Measurements from ENCODE around the gene KLHDC3. TPM values are rescaled to one million over a fixed set of nuclear protein-coding genes. Genes with fewer than 3 reads are reported as not detected.
A peak's percentile ranks its signal among the peaks of the same experiment; 100 is the strongest.

Gene KLHDC3
- total and polyA plus RNA-seq, 2 of the 13 experiments (the other 11 are each of a cell fraction or from before 2014, with no cell fraction given): 78.3 to 91.5 TPM

DNA sequence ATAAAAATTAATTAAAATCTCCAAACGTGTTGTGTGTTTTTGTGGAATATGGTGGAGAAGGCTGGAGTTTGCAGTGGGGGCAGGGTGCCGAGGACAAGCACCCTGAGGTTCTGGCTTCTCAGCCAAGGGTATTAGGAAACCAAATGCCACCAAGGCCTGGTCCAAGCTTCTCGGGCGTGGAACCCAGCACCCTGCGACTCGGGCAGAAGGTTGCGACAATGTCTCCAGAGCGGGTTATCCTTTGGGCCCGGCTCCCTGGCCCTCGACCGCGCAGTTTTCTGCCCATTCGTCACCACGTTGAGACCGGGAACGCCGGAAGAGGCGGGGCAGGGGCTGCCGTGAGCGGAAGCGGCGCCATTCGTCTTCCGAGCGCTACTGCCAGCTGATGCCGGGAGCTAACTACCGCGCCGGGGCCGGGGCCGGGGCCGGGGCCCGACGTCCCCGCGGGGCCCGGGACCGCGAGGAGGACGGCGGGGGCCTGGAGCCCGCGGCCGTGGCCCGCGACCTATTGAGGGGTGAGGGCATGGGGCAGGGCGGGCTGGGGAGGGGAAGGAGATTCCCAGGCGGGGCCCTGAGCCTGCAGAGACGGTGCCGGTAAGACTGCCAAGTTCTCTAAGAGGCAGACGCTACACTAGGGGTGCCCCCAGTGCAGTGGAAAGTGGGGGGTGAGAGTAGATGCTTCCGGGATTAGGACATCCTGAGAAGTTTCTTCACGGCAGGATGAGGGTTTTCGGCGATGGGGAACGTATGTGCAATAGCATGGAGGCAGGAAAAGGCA, 7.4 kb downstream of the KLHDC3 start, which contains the start of gene RRP36 (continued):
- TF ChIP-seq TARDBP (CRISPR knock-in tag; IDR thresholded peaks at IDR 0.05) (no peak; the same call in 1 of the 2 replicates), ZBTB4 (CRISPR knock-in tag; IDR thresholded peaks at IDR 0.05; ENCODE audit: borderline replicate concordance) (no peak), ZFAT (CRISPR knock-in tag; conservative IDR thresholded peaks at IDR 0.05) (no peak), PPARG (CRISPR knock-in tag; conservative IDR thresholded peaks at IDR 0.05) (no peak), CERS6 (CRISPR knock-in tag; IDR thresholded peaks at IDR 0.05) (no peak), NFKB2 (CRISPR knock-in tag; IDR thresholded peaks at IDR 0.05; ENCODE audit: borderline replicate concordance) (peak; percentile 50; the same call in 1 of the 2 replicates), ZNF33B (CRISPR knock-in tag; IDR thresholded peaks at IDR 0.05) (peak; percentile 84; the same call in 1 of the 2 replicates), MIER2 (CRISPR knock-in tag; IDR thresholded peaks at IDR 0.05) (no peak; the same call in 1 of the 2 replicates), NFE2L1 (CRISPR knock-in tag; IDR thresholded peaks at IDR 0.05; ENCODE audit: borderline replicate concordance) (no peak), SP1 (IDR thresholded peaks at IDR 0.05) (no peak), SP1 (CRISPR knock-in tag; IDR thresholded peaks at IDR 0.05) (peak; percentile 74), GATAD2A (CRISPR knock-in tag; IDR thresholded peaks at IDR 0.05) (0 out of 2 replicates have a peak, but pooled peaks have one; percentile 12), DNMT3B (CRISPR knock-in tag; conservative IDR thresholded peaks at IDR 0.05) (no peak), JUN (CRISPR knock-in tag; IDR thresholded peaks at IDR 0.05) (no peak), NR2F6 (IDR thresholded peaks at IDR 0.05) (no peak), NR2F6 (CRISPR knock-in tag; IDR thresholded peaks at IDR 0.05) (no peak; the same call in 1 of the 2 replicates), NKX3-1 (CRISPR knock-in tag; IDR thresholded peaks at IDR 0.05) (peak; percentile 75; the same call in 1 of the 2 replicates), ZNF337 (CRISPR knock-in tag; IDR thresholded peaks at IDR 0.05; ENCODE audit: borderline replicate concordance, low read depth) (peak; percentile 75; the same call in 1 of the 2 replicates), ZNF18 (CRISPR knock-in tag; IDR thresholded peaks at IDR 0.05; ENCODE audit: insufficient replicate concordance) (no peak), MATR3 (CRISPR knock-in tag; IDR thresholded peaks at IDR 0.05) (no peak), CCDC6 (CRISPR knock-in tag; IDR thresholded peaks at IDR 0.05) (no peak), SP140L (CRISPR knock-in tag; IDR thresholded peaks at IDR 0.05; ENCODE audit: borderline replicate concordance) (no peak)
- TF ChIP-seq, protein P1, sequence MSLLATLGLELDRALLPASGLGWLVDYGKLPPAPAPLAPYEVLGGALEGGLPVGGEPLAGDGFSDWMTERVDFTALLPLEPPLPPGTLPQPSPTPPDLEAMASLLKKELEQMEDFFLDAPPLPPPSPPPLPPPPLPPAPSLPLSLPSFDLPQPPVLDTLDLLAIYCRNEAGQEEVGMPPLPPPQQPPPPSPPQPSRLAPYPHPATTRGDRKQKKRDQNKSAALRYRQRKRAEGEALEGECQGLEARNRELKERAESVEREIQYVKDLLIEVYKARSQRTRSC (CRISPR knock-in tag; IDR thresholded peaks at IDR 0.05; ENCODE audit: low read depth): no peak
- TF ChIP-seq, protein P2, sequence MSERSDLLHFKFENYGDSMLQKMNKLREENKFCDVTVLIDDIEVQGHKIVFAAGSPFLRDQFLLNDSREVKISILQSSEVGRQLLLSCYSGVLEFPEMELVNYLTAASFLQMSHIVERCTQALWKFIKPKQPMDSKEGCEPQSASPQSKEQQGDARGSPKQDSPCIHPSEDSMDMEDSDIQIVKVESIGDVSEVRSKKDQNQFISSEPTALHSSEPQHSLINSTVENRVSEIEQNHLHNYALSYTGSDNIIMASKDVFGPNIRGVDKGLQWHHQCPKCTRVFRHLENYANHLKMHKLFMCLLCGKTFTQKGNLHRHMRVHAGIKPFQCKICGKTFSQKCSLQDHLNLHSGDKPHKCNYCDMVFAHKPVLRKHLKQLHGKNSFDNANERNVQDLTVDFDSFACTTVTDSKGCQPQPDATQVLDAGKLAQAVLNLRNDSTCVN (CRISPR knock-in tag; IDR thresholded peaks at IDR 0.05; ENCODE audit: borderline replicate concordance): no peak; the same call in 1 of the 2 replicates
